Measurements from ENCODE around the gene MMP28. TPM values are rescaled to one million over a fixed set of nuclear protein-coding genes. Genes with fewer than 3 reads are reported as not detected.
"Not testable (repeated sequence)": the region's sequence is repeated elsewhere in the genome, so short reads cannot be mapped to it uniquely, and the experiment has no call there.

The MMP28 gene
- total RNA-seq, 1 donor from 2014 or later, result 0.17 TPM

DNA sequence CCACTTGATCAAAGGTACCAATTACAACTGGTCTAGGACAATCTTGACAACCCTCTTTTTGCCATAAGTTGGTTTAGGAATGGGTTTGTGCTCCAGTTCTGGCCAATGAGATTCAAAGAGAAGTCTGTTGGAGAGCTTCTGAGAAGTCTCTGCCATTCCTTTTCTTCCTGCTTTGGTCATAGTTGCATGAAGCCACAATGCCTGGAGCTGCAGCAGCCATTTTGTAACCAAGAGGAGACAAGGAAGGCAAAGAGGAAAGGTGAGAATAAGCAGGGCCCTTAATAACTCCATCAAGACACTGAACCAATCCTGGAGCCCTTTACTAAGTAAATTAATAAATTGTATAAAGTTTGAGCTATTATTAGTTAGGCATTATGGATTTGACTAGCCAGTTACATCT lies 38.2 kb downstream of the MMP28 start:
- TF ChIP-seq, protein P1, sequence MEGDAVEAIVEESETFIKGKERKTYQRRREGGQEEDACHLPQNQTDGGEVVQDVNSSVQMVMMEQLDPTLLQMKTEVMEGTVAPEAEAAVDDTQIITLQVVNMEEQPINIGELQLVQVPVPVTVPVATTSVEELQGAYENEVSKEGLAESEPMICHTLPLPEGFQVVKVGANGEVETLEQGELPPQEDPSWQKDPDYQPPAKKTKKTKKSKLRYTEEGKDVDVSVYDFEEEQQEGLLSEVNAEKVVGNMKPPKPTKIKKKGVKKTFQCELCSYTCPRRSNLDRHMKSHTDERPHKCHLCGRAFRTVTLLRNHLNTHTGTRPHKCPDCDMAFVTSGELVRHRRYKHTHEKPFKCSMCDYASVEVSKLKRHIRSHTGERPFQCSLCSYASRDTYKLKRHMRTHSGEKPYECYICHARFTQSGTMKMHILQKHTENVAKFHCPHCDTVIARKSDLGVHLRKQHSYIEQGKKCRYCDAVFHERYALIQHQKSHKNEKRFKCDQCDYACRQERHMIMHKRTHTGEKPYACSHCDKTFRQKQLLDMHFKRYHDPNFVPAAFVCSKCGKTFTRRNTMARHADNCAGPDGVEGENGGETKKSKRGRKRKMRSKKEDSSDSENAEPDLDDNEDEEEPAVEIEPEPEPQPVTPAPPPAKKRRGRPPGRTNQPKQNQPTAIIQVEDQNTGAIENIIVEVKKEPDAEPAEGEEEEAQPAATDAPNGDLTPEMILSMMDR (IDR thresholded peaks at IDR 0.05; ENCODE audit: insufficient read depth, low read length, poor library complexity, severe bottlenecking), result no peak
- Histone ChIP-seq H3K27me3 (ENCODE audit: control insufficient read depth, insufficient read depth, low read length) (peaks cover 19% of the 10 kb centered on the region), H3K36me3 (ENCODE audit: control insufficient read depth, insufficient read depth, low read length) (no peaks in the 10 kb centered on the region), H3K4me3 (ENCODE audit: low read depth, low read length) (no peak overlapping the region)
- DNase-seq (ENCODE audit: low read depth), result no peak

DNA sequence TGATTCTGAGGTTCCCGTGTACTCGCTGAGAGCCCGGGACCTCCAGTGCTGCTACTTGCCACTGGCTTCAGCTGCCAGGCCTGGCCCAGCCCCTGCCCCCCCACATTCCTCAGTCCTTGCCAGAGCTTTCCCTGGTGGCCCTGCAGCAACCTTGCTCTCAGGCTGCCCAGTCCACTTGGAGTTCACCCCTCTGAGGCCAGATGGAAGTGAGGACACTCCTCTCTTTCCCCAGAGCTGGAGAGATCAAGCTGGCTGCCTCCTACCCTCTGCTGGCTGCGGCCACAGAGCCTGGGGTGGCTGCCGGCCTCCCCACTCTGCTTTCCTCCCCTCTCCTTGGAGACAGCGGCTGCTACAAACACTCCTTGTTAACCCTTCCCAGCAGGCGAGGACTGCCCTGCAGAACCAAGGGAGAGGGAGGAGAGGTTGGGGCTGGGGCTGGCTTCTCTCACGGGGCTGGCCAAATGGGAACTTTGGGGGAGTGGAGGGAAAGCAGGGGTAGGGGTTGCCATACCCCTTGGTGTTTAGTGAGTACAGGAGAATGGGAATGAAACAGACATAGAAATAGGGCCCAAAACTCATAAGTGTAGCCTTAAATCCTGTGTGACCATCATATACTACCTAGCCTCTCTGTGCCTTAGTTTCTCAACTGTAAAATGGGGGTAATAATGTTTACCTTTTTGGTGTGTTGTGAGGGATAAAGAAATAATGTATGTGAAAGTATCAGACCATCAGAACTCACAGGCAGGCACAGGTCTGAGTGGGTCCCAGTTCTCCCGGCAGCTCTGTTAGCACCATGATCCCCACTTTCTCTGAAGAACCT lies 42.3 kb downstream of the MMP28 start, which contains the start of gene GAS2L2:
GAS2L2 (minus strand) TSS at position 295 of the 820 bp plus-strand sequence. CDS start 389 bp downstream, outside the sequence.
- TF ChIP-seq, protein P1 (IDR thresholded peaks at IDR 0.05; ENCODE audit: insufficient read depth, low read length, poor library complexity, severe bottlenecking), result no peak
- peaks cover 41% of the 10 kb centered on the region for H3K27me3 ChIP-seq (ENCODE audit: control insufficient read depth, insufficient read depth, low read length)
- H3K4me3 ChIP-seq (ENCODE audit: low read depth, low read length), result no peak within 1 kb of the TSS

DNA sequence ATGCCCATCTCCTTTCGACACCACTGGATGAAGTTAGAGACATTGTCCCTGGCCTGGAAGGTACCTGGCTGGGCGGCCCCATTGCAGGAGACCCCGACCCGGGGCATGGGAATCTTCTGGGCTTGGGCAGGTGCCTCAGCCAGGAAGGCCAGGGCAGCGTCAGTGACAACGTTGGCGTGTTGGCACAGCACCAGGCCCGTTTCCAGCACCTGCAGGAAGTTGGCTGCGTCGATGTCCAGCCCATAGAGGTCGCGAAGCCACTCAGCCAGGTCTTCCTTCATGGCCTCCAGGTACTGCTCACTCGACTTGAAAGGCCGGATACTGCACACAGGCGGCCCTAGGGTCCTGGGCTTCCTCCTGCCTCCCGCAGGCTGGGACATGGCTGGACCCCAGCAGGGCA lies 43.0 kb downstream of the MMP28 start:
- no peak overlapping the region for H3K4me3 ChIP-seq (ENCODE audit: low read depth, low read length)
- peaks cover 47% of the 10 kb centered on the region for H3K27me3 ChIP-seq (ENCODE audit: control insufficient read depth, insufficient read depth, low read length)
- no peaks in the 10 kb centered on the region for H3K36me3 ChIP-seq (ENCODE audit: control insufficient read depth, insufficient read depth, low read length)
- TF ChIP-seq, protein P1 (IDR thresholded peaks at IDR 0.05; ENCODE audit: insufficient read depth, low read length, poor library complexity, severe bottlenecking), result no peak
- DNase-seq (ENCODE audit: low read depth), result no peak

More for the DNA sequence above, 42.3 kb downstream of the MMP28 start, which contains the start of gene GAS2L2:
- no peak for DNase-seq (ENCODE audit: low read depth)
- H3K36me3 ChIP-seq (ENCODE audit: control insufficient read depth, insufficient read depth, low read length), result no peaks in the 10 kb centered on the region

DNA sequence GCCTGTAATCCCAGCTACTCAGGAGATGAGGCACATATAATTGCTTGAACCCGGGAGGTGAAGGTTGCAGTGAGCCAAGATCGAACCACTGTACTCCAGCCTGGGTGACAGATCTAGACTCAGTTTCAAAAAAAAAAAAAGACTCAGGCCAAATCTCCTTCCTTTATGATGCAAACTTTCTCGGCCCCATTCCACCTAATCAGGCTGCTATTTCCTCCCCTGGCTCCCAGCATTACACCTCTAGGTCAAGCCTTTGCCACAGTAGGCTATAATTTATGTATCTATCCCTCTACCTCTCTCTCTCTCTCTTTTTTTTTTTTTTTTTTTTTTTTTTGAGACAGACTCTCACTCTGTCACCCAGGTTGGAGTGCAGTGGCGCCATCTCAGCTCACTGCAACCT lies 43.9 kb downstream of the MMP28 start:
- peaks cover 47% of the 10 kb centered on the region for H3K27me3 ChIP-seq (ENCODE audit: control insufficient read depth, insufficient read depth, low read length)
- H3K36me3 ChIP-seq (ENCODE audit: control insufficient read depth, insufficient read depth, low read length); H3K4me3 ChIP-seq (ENCODE audit: low read depth, low read length); DNase-seq (ENCODE audit: low read depth): not testable (repeated sequence)

DNA sequence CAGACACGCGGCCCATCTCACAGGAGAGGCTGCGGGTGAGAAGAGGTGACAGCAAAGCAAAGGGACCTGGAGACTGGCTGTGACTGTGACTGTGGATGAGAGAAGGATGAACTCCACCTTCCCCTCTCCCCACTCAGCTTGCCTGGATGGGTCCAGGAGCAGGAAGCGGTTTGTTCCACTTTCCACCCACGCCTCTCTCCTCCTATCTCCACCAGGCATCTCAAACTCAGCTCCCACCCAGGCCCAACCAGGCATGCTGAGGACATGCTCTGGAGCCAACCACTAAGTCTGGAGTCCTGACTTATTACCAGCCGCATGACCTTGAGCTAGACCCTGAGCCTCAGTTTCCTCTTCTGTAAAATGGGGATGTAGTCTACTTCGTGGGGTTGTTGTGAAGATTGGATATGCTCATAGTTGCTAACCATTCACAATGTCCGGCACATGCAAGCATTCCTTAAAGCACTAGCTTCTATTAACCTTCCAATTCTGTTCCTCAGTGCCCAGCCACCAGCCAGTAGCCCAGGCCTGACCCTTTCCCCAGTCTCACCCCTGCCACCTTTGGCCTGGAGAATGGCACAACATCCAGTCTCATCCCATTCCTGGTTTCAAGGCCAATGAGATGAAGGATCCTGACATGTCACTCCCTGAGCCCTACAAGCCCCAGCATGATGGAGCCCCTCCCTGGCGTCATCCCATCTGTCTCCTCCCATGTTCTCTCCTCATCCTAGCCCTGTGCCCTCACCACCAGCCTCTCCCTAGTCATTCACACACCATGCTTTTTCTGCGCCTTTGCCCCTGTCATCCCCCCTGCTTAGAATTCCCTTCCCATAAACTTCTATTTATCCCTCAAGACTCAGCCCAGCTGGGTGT lies 44.7 kb downstream of the MMP28 start:
- Histone ChIP-seq H3K4me3 (ENCODE audit: low read depth, low read length) (no peak overlapping the region), H3K36me3 (ENCODE audit: control insufficient read depth, insufficient read depth, low read length) (no peaks in the 10 kb centered on the region), H3K27me3 (ENCODE audit: control insufficient read depth, insufficient read depth, low read length) (peaks cover 50% of the 10 kb centered on the region)
- TF ChIP-seq, protein P1 (IDR thresholded peaks at IDR 0.05; ENCODE audit: insufficient read depth, low read length, poor library complexity, severe bottlenecking), result no peak
- DNase-seq (ENCODE audit: low read depth), result no peak
